Uterus (tissue), 2 donors: ENCODE measurements around the gene PHB1.

Experiments used
- CTCF ChIP-seq, 4 experiments: fragments of 200-600 bp in 2 of 4; fragments of 450-650 bp in 2 of 4; sonication (generic) in 2 of 4; IDR thresholded peaks; one replicate each; pipeline ENCODE4 v1.5.1; 2016 to 2019; ENCODE audit warnings: antibody characterized with exemption in 4 of 4, mild to moderate bottlenecking in 2 of 4, moderate library complexity in 1 of 4
- POLR2A ChIP-seq, 2 donors: fragments of 450-650 bp; IDR thresholded peaks; one replicate each; pipeline ENCODE4 v1.6.1; 2016; ENCODE audit warnings: antibody characterized with exemption in 2 of 2, mild to moderate bottlenecking in 1 of 2, moderate library complexity in 1 of 2

- TF ChIP-seq CTCF (IDR thresholded peaks at IDR 0.05): no peak
- TF ChIP-seq POLR2A (IDR thresholded peaks at IDR 0.05): no peak
These were observed 21.0 kb upstream of the PHB1 start for GRCh38 chr17:49435671-49436029.
